Measurements from ENCODE around the gene INPP4B. TPM values are rescaled to one million over a fixed set of nuclear protein-coding genes. Genes with fewer than 3 reads are reported as not detected.
A peak's percentile ranks its signal among the peaks of the same experiment; 100 is the strongest.

Gene INPP4B
- polyA plus RNA-seq, 1 experiment: 18.1 TPM

GRCh38 chr4:142065086-142065647 lies 780.9 kb downstream of the INPP4B start:
- POLR2A ChIA-PET: no interaction called here
- DNase-seq (ENCODE audit: low read depth): no peak
- Histone ChIP-seq H3K36me3 (ENCODE audit: control insufficient read depth, insufficient read depth, low read length) (no peaks in the 10 kb centered on the region), H3K4me3 (ENCODE audit: low read depth, low read length) (no peak overlapping the region), H3K27me3 (ENCODE audit: control insufficient read depth, insufficient read depth, low read length) (no peaks in the 10 kb centered on the region)
- no peak for TF ChIP-seq CTCF (IDR thresholded peaks at IDR 0.05; ENCODE audit: insufficient read depth, low read depth, low read length)
- CTCF ChIA-PET: interaction anchor here (1.2 to 1.5 kb wide), 2 partner anchors 18 to 20 kb away, joined by 3 to 4 read pairs; no protein-coding TSS in a partner anchor

GRCh38 chr4:142064181-142064580 lies 781.9 kb downstream of the INPP4B start:
- Histone ChIP-seq H3K36me3 (ENCODE audit: control insufficient read depth, insufficient read depth, low read length) (no peaks in the 10 kb centered on the region), H3K4me3 (ENCODE audit: low read depth, low read length) (no peak overlapping the region), H3K27me3 (ENCODE audit: control insufficient read depth, insufficient read depth, low read length) (no peaks in the 10 kb centered on the region)
- no peak for TF ChIP-seq CTCF (IDR thresholded peaks at IDR 0.05; ENCODE audit: insufficient read depth, low read depth, low read length)
- ChIA-PET POLR2A (no interaction called here), CTCF (interaction anchor here (1.5 kb wide), 1 partner anchor 19 kb away, joined by 3 read pairs; no protein-coding TSS in a partner anchor)
- no peak for DNase-seq (ENCODE audit: low read depth)

- POLR2A ChIA-PET: no interaction called here
- no peaks in the 10 kb centered on the region for H3K27me3 ChIP-seq (ENCODE audit: control insufficient read depth, insufficient read depth, low read length)
- no peaks in the 10 kb centered on the region for H3K36me3 ChIP-seq (ENCODE audit: control insufficient read depth, insufficient read depth, low read length)
- no peak for DNase-seq (ENCODE audit: low read depth)
- no peak overlapping the region for H3K4me3 ChIP-seq (ENCODE audit: low read depth, low read length)
- CTCF ChIA-PET: no interaction called here
- TF ChIP-seq CTCF (IDR thresholded peaks at IDR 0.05; ENCODE audit: insufficient read depth, low read depth, low read length): no peak
Observed at GRCh38 chr4:142045996-142046395, 800.1 kb downstream of the INPP4B start.

- no peaks in the 10 kb centered on the region for H3K27me3 ChIP-seq (ENCODE audit: control insufficient read depth, insufficient read depth, low read length)
- POLR2A ChIA-PET: no interaction called here
- TF ChIP-seq CTCF (IDR thresholded peaks at IDR 0.05; ENCODE audit: insufficient read depth, low read depth, low read length): no peak
- no peak overlapping the region for H3K4me3 ChIP-seq (ENCODE audit: low read depth, low read length)
- no peak for DNase-seq (ENCODE audit: low read depth)
- CTCF ChIA-PET: no interaction called here
- no peaks in the 10 kb centered on the region for H3K36me3 ChIP-seq (ENCODE audit: control insufficient read depth, insufficient read depth, low read length)
Observed at GRCh38 chr4:142044271-142044670, 801.8 kb downstream of the INPP4B start.

GRCh38 chr4:142043509-142043908 lies 802.6 kb downstream of the INPP4B start:
- no peak for TF ChIP-seq CTCF (IDR thresholded peaks at IDR 0.05; ENCODE audit: insufficient read depth, low read depth, low read length)
- ChIA-PET POLR2A (interaction anchor here (0.6 kb wide), 1 partner anchor 242 kb away, joined by 3 read pairs; no protein-coding TSS in a partner anchor), CTCF (no interaction called here)
- no peaks in the 10 kb centered on the region for H3K27me3 ChIP-seq (ENCODE audit: control insufficient read depth, insufficient read depth, low read length)
- no peak overlapping the region for H3K4me3 ChIP-seq (ENCODE audit: low read depth, low read length)
- no peaks in the 10 kb centered on the region for H3K36me3 ChIP-seq (ENCODE audit: control insufficient read depth, insufficient read depth, low read length)
- DNase-seq (ENCODE audit: low read depth): peak; percentile 41
